H54 (cell line): ENCODE results near the gene TFCP2.

ENCODE experiments used
- DNase-seq: peaks from one replicate; pipeline ENCODE4 v3.0.0; 2011; ENCODE audit warnings: low spot score, mixed read lengths; ENCODE audit not compliant: insufficient read length
- FAIRE-seq: peaks from 3 replicates; lab custom pipeline; 2011; peaks lifted over from hg19 to GRCh38; lab: Jason Lieb, UNC
- POLR2A ChIP-seq: IDR thresholded peaks from 2 replicates; pipeline ENCODE4 v1.6.1; 2011; ENCODE audit warnings: low read depth, mild to moderate bottlenecking, low read length

TFCP2 gene

DNA sequence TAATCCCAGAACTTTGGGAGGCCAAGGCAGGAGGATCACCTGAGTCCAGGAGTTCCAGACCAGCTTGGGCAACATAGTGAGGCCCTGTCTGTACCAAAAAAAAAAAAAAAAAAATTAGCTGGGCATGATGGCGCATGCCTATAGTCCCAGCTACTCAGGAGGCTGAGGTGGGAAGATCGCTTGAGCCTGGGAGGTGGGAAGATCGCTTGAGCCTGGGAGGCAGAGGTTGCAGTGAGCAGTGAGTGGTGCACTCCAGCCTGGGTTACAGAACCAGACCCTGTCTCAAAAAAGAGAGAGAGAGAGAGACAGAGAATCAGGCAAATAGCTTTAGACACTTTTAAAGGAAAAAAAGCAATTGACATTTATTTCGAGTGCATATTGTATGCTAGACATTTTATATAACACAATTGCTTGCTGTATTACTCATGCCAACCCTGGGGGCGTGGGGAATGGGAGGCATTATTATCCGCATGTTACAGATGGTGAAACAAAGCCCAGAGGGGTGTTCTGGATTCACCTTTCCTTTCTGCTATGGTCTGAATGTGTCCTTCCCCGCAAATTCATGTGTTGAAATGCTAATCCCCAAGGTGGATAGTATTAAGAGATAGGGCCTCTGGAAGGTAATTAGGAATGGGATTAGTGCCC, 35.2 kb upstream of the TFCP2 start:
- DNase-seq (no peak), FAIRE-seq (no peak)
- no peak for TF ChIP-seq POLR2A

DNA sequence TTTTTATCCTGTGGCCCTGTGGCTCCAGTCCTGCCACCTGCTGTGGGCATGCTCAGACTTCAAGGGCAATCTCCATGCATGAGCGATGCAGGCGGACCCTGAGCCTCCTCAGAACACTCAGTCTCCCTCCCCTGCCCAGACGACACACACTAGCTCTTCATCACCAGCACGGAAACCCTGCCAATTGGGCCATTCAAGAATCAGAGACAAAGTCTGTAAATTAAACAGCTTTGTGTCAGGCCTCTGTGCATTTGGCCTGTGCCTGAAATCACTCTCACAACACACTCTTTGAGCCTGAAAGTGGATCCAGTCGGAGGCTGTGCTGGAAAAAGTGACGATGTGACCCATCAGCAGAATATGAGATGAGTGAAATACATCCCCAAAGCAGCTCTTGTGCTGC, 32.4 kb upstream of the TFCP2 start:
- DNase-seq: no peak
- no peak for FAIRE-seq
- TF ChIP-seq POLR2A: no peak

- no peak for FAIRE-seq
- DNase-seq: no peak
- no peak for TF ChIP-seq POLR2A
Measured at GRCh38 chr12:51202718-51203117, 29.8 kb upstream of the TFCP2 start.

DNA sequence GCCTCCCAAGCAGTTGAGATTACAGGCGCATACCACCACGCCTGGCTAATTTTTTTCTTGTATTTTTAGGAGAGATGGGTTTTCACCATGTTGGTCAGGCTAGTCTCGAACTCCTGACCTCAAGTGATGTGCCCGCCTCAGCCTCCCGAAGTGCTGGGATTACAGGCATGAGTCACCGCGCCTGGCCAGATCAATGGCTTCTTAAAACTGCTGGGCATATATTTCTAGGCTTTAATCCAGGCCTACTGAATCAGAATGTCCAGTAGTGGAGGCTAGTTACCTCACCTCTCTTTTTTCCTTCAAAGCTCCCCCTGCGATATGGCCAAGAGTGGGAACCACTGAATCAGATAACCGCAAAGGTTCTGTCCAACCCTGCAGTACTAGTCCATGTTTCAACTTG, 27.9 kb upstream of the TFCP2 start:
- DNase-seq: no peak
- no peak for FAIRE-seq
- no peak for TF ChIP-seq POLR2A

GRCh38 chr12:51200156-51200555, 27.2 kb upstream of the TFCP2 start:
- DNase-seq (no peak), FAIRE-seq (no peak)

GRCh38 chr12:51199366-51199945, 26.5 kb upstream of the TFCP2 start:
- DNase-seq (no peak), FAIRE-seq (no peak)
- no peak for TF ChIP-seq POLR2A

More at GRCh38 chr12:51200156-51200555, 27.2 kb upstream of the TFCP2 start:
- no peak for TF ChIP-seq POLR2A

- no peak for TF ChIP-seq POLR2A
- DNase-seq (no peak), FAIRE-seq (no peak)
Measured at GRCh38 chr12:51198568-51199365, 25.8 kb upstream of the TFCP2 start.

- TF ChIP-seq POLR2A: no peak
- FAIRE-seq (no peak), DNase-seq (no peak)
Measured at GRCh38 chr12:51197736-51198567, 25.0 kb upstream of the TFCP2 start.

GRCh38 chr12:51196547-51196946, 23.6 kb upstream of the TFCP2 start:
- FAIRE-seq (no peak), DNase-seq (no peak)
- no peak for TF ChIP-seq POLR2A

DNA sequence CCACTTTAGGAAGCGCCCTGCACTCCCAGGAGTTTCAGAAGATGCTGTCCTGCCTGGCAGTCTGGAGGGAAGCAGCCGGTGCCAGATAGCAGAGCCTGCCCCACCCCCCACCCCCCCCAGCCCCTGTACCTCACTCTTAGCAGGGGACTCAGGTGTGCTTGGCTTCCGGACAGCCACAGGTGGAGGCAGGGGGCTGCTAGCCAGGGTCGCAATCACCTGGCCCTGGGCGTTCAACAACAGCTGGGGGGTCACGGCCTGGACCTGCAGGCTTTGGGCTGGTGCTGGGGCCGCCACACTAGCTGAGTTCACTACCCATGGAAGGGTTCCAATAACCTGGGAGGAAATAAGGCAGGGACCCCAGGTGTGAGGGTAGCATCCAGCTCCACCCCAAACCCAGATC, 22.9 kb upstream of the TFCP2 start:
- DNase-seq (no peak), FAIRE-seq (no peak)
- TF ChIP-seq POLR2A: no peak

DNA sequence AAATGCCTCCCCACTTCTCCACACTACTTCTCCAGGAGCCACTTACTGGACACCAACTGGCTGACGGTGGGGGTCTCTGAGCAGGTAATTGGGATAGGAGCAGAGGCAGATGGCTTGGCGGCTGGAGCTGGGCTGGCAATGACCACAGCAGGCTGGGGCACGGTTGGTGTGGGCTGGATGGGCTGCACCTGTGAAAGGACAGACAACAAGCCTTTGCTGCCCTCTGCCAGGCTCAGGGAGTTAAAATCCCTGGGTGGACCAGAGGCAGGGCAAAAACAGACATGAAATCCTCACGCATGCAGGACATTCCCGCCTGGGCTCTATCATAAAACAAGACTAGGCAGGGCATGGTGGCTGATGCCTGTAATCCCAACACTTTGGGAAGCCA, 19.3 kb upstream of the TFCP2 start:
- TF ChIP-seq POLR2A: no peak
- FAIRE-seq (no peak), DNase-seq (no peak)

DNA sequence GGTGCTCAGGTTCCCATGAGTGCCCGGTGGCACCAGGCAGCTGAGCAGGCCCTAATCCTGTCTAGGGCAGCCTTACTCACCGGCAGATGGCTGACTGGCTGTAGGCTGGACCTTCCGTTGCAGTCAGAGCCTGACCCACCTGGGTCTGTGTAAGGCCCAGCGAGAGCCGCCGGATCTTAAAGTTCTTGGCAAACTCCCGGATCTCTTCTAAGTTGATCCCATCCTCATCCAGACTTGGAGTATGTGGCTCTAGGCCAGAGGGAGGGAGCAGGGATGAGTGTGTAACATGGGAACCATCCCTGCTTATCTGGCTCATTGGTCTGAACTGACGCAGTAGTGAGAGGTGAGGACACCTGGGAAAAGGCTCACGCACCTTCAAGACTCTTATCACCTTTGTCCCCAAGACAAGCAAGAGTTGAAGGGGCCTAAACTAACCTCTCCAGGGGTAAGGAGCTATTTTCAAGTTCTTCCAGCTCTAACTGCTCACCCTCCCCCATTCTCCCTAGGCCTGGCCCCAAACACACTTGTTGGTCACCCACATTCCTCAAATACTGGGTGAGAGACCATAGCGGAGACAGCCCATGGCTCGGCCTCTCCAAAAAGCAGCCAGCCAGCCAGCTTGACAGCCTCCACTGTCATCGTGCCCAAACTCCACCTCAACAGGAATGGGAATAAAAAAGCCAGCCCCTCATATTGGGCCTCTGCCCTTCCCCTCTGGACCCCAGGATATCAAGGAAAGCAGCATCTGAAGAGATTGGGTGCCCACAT, 18.8 kb upstream of the TFCP2 start:
- no peak for FAIRE-seq
- no peak for TF ChIP-seq POLR2A
- DNase-seq: no peak

DNA sequence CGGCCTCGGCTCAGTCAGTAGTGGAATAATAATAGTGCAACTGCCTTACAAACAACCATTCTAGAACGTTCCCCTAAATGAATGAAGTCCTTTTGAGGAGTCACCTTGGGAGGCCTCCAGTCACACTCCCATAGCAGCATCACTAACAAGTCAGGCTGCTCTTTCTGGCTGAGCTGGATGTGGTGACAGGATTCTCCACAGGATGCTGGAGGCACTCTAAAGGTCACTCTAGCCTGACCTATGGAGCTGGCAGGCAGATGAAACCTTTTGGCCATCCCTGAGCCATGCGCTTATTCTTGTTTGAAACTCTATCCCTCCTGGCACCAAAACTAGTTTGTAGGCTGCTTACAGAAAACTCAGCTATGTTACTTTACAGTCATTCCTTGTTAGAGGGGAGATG, 17.9 kb upstream of the TFCP2 start:
- FAIRE-seq: no peak
- DNase-seq: no peak
- TF ChIP-seq POLR2A: no peak
